H9 (cell line): ENCODE results near the gene ATRN. TPM values are rescaled to one million over a fixed set of nuclear protein-coding genes. Genes with fewer than 3 reads are reported as not detected.

Source experiments
- DNase-seq: peaks from one replicate; pipeline ENCODE4 v3.0.0-alpha.2; 2017
- H2AFZ ChIP-seq: one replicate; pipeline ENCODE4 v1.6.1; 2013; ENCODE audit warnings: mild to moderate bottlenecking, low read length, control low read depth, moderate library complexity
- H2AK5ac ChIP-seq: 2 replicates; pipeline ENCODE4 v1.6.1; 2013; ENCODE audit warnings: low read length, control low read depth, mixed read lengths; ENCODE audit not compliant: insufficient read length
- H2BK120ac ChIP-seq: one replicate; pipeline ENCODE4 v1.6.1; 2013; ENCODE audit warnings: low read depth, mild to moderate bottlenecking, low read length, control low read depth, inconsistent platforms; ENCODE audit not compliant: poor library complexity, severe bottlenecking
- H2BK12ac ChIP-seq: 2 replicates; pipeline ENCODE4 v1.6.1; 2013; ENCODE audit warnings: low read length, control low read depth, mixed read lengths, low read depth; ENCODE audit not compliant: insufficient read length
- H2BK15ac ChIP-seq: 2 replicates; pipeline ENCODE4 v1.6.1; 2013; ENCODE audit warnings: low read depth, low read length, control low read depth
- H2BK20ac ChIP-seq: one replicate; pipeline ENCODE4 v1.6.1; 2013; ENCODE audit warnings: low read depth, mild to moderate bottlenecking, low read length, control low read depth, inconsistent platforms; ENCODE audit not compliant: poor library complexity, severe bottlenecking
- H2BK5ac ChIP-seq: 2 replicates; pipeline ENCODE4 v1.6.1; 2013; ENCODE audit warnings: low read length, control low read depth, mixed read lengths; ENCODE audit not compliant: insufficient read length
- H3K14ac ChIP-seq: 2 replicates; pipeline ENCODE4 v1.6.1; 2013; ENCODE audit warnings: low read length, control low read depth; ENCODE audit not compliant: insufficient read depth
- H3K18ac ChIP-seq: 2 replicates; pipeline ENCODE4 v1.6.1; 2013; ENCODE audit warnings: low read depth, mild to moderate bottlenecking, mixed read lengths, low read length, control low read depth; ENCODE audit not compliant: insufficient read length
- H3K23ac ChIP-seq: 2 replicates; pipeline ENCODE4 v1.6.1; 2013; ENCODE audit warnings: low read length, control low read depth, mixed read lengths, low read depth; ENCODE audit not compliant: insufficient read length
- H3K23me2 ChIP-seq: 2 replicates; pipeline ENCODE4 v1.6.1; 2013; ENCODE audit warnings: low read depth, mild to moderate bottlenecking, mixed read lengths, low read length, control low read depth; ENCODE audit not compliant: insufficient read length, poor library complexity, severe bottlenecking
- H3K27ac ChIP-seq: 2 replicates; pipeline ENCODE4 v1.5.1; 2013; ENCODE audit warnings: low read length, control low read depth, mixed read lengths, low read depth; ENCODE audit not compliant: insufficient read length
- H3K27me3 ChIP-seq: 2 replicates; pipeline ENCODE4 v1.6.1; 2013; ENCODE audit warnings: low read length, control low read depth, inconsistent platforms; ENCODE audit not compliant: insufficient read depth
- H3K4ac ChIP-seq: 2 replicates; pipeline ENCODE4 v1.6.1; 2013; ENCODE audit warnings: low read depth, mild to moderate bottlenecking, control low read depth, inconsistent platforms, low read length, moderate library complexity
- H3K4me1 ChIP-seq: 2 replicates; pipeline ENCODE4 v1.6.1; 2013; ENCODE audit warnings: low read length, control low read depth, inconsistent platforms; ENCODE audit not compliant: insufficient read depth
- H3K4me2 ChIP-seq: 2 replicates; pipeline ENCODE4 v1.6.1; 2013; ENCODE audit warnings: low read length, control low read depth, mixed read lengths; ENCODE audit not compliant: insufficient read length, insufficient read depth
- H3K56ac ChIP-seq: 2 replicates; pipeline ENCODE4 v1.6.1; 2013; ENCODE audit warnings: low read depth, mild to moderate bottlenecking, mixed read lengths, low read length, control low read depth; ENCODE audit not compliant: insufficient read length
- H3K79me1 ChIP-seq: 2 replicates; pipeline ENCODE4 v1.6.1; 2013; ENCODE audit warnings: low read depth, mild to moderate bottlenecking, moderate library complexity, low read length, control low read depth, inconsistent platforms; ENCODE audit not compliant: insufficient read depth, poor library complexity, severe bottlenecking
- H3K79me2 ChIP-seq: 2 replicates; pipeline ENCODE4 v1.6.1; 2013; ENCODE audit warnings: low read length, control low read depth, inconsistent platforms; ENCODE audit not compliant: insufficient read depth
- H3K9ac ChIP-seq: 2 replicates; pipeline ENCODE4 v1.6.1; 2013; ENCODE audit warnings: low read length, control low read depth, mixed read lengths; ENCODE audit not compliant: insufficient read length; ENCODE audit errors: extremely low read depth
- H3K9me3 ChIP-seq: one replicate; pipeline ENCODE4 v1.6.1; 2013; ENCODE audit warnings: low read depth, low read length, inconsistent platforms; ENCODE audit not compliant: control insufficient read depth
- H3T11ph ChIP-seq: one replicate; pipeline ENCODE4 v1.6.1; 2013; ENCODE audit warnings: mild to moderate bottlenecking, low read length, control low read depth, inconsistent platforms
- H4K20me1 ChIP-seq: one replicate; pipeline ENCODE4 v1.6.1; 2013; ENCODE audit not compliant: control insufficient read depth, insufficient read length, insufficient read depth
- H4K5ac ChIP-seq: 2 replicates; pipeline ENCODE4 v1.6.1; 2013; ENCODE audit warnings: low read depth, mild to moderate bottlenecking, mixed read lengths, low read length, control low read depth; ENCODE audit not compliant: insufficient read length
- H4K8ac ChIP-seq: replicated peaks from 2 replicates; pipeline ENCODE4 v1.6.1; 2013; ENCODE audit warnings: low read length, control low read depth, mixed read lengths, low read depth; ENCODE audit not compliant: insufficient read length
- H4K91ac ChIP-seq: 2 replicates; pipeline ENCODE4 v1.6.1; 2013; ENCODE audit warnings: low read depth, mild to moderate bottlenecking, moderate library complexity, mixed read lengths, low read length, control low read depth; ENCODE audit not compliant: insufficient read length
- H3K27ac Mint-ChIP-seq, 3 experiments: 2 replicates in 2 of 3; 3 replicates in 1 of 3; pipeline ENCODE4 v1.8.0; 2020 to 2021; ENCODE audit warnings: mixed read lengths in 3 of 3, mild to moderate bottlenecking in 1 of 3, moderate library complexity in 1 of 3
- H3K27me3 Mint-ChIP-seq: 2 replicates; pipeline ENCODE4 v1.8.0; 2021; ENCODE audit warnings: low read depth, mild to moderate bottlenecking, moderate library complexity, mixed read lengths
- H3K36me3 Mint-ChIP-seq, 3 experiments: 2 replicates in 2 of 3; 3 replicates in 1 of 3; pipeline ENCODE4 v1.8.0; 2020 to 2021; ENCODE audit warnings: low read depth in 3 of 3, mixed read lengths in 3 of 3; ENCODE audit not compliant: insufficient read depth in 1 of 3
- H3K4me1 Mint-ChIP-seq, 2 experiments: 2 replicates each; pipeline ENCODE4 v1.8.0; 2020; ENCODE audit warnings: mixed read lengths in 2 of 2
- H3K4me3 Mint-ChIP-seq, 2 experiments: 2 replicates in 1 of 2; 3 replicates in 1 of 2; pipeline ENCODE4 v1.8.0; 2020 to 2021; ENCODE audit warnings: mild to moderate bottlenecking in 2 of 2, mixed read lengths in 2 of 2, moderate library complexity in 1 of 2
- H3K9me3 Mint-ChIP-seq, 2 experiments: 2 replicates in 1 of 2; 3 replicates in 1 of 2; pipeline ENCODE4 v1.8.0; 2020; ENCODE audit warnings: mild to moderate bottlenecking in 2 of 2, mixed read lengths in 2 of 2, moderate library complexity in 1 of 2
- CTCF ChIP-seq: fragments of 200-600 bp; sonication (generic); conservative IDR thresholded peaks from 3 replicates; pipeline ENCODE4 v1.8.0; 2021; ENCODE audit warnings: antibody characterized with exemption, mild to moderate bottlenecking
- WGBS: extraction: QIAGEN DNeasy Blood & Tissue Kit; methylation state at CpG from one replicate; pipeline ENCODE4 v1.1.7; 2013; ENCODE audit warnings: missing lambda C conversion rate, low lambda C conversion rate, mixed read lengths; ENCODE audit not compliant: insufficient read length; ENCODE audit errors: extremely low coverage; 5-methylcytosine and 5-hydroxymethylcytosine counted together
- total RNA-seq: library from RNA; stranded (reverse); gene quantifications from 2 replicates; pipeline ENCODE4 v1.2.1, GENCODE V29; 2021

The ATRN gene
- total RNA-seq, 1 experiment from 2014 or later: 23.1 TPM

GRCh38 chr20:3661060-3661813 lies 190.4 kb downstream of the ATRN start:
- H2AFZ ChIP-seq: no peak overlapping the region
- no peak overlapping the region for H4K8ac ChIP-seq
- H3K4me1 ChIP-seq: no peaks in the 10 kb centered on the region; the same call in 1 of the 2 replicates
- DNase-seq: peak; percentile 25
- H2BK120ac ChIP-seq: no peak overlapping the region
- no peak overlapping the region for H2BK5ac ChIP-seq
- H3K9me3 ChIP-seq: no peaks in the 10 kb centered on the region
- no peaks in the 10 kb centered on the region for H3K79me1 ChIP-seq
- no CpG with 5 or more reads among the region's 60 CpGs for WGBS
- no peak overlapping the region for H2BK15ac ChIP-seq
- no peak overlapping the region for H3K4me3 Mint-ChIP-seq
- H3K4me1 Mint-ChIP-seq: peaks cover 4 to 8% of the 10 kb centered on the region in 2 experiments; a peak in 2 of 4 replicates
- H3K79me2 ChIP-seq: no peaks in the 10 kb centered on the region
- H3T11ph ChIP-seq: no peak overlapping the region
- no peak overlapping the region for H3K9ac ChIP-seq
- no peaks in the 10 kb centered on the region; a peak in 2 of 7 replicates for H3K36me3 Mint-ChIP-seq
- H3K23ac ChIP-seq: no peak overlapping the region
- H4K5ac ChIP-seq: no peak overlapping the region
- no peak overlapping the region for H2BK12ac ChIP-seq
- no peaks in the 10 kb centered on the region for H4K20me1 ChIP-seq
- no peak overlapping the region for H3K56ac ChIP-seq
- no peak overlapping the region for H3K4me2 ChIP-seq
- peaks cover 5% of the 10 kb centered on the region; the same call in 1 of the 2 replicates for H3K27me3 ChIP-seq
- TF ChIP-seq CTCF: no peak
- no peak overlapping the region for H4K91ac ChIP-seq
- H3K9me3 Mint-ChIP-seq: peaks cover 3 to 8% of the 10 kb centered on the region in 2 experiments; a peak in 3 of 5 replicates
- no peak overlapping the region for H3K14ac ChIP-seq
- peak overlapping the region in 1 of 3 experiments; percentile 62; a peak in 1 of 7 replicates for H3K27ac Mint-ChIP-seq
- peaks cover 55% of the 10 kb centered on the region for H3K27me3 Mint-ChIP-seq
- no peak overlapping the region for H3K18ac ChIP-seq
- no peak overlapping the region for H2AK5ac ChIP-seq
- H3K27ac ChIP-seq: no peak overlapping the region
- no peak overlapping the region for H2BK20ac ChIP-seq
- H3K23me2 ChIP-seq: no peaks in the 10 kb centered on the region
- H3K4ac ChIP-seq: no peak overlapping the region
